DOHH2 (cell line): ENCODE results near the gene GMPR2.

ENCODE experiments used
- H3F3A ChIP-seq: fragments of 200-600 bp; sonication (generic), shearing (Covaris generic); 2 replicates; pipeline ENCODE4 v1.6.0; 2016; ENCODE audit warnings: antibody characterized with exemption, mild to moderate bottlenecking; ENCODE audit not compliant: control insufficient read depth, insufficient read depth
- H3K27ac ChIP-seq: fragments of 200-600 bp; sonication (generic); 2 replicates; pipeline ENCODE4 v1.5.1; 2014; ENCODE audit warnings: low read depth, mild to moderate bottlenecking, low read length, moderate library complexity
- H3K27me3 ChIP-seq: fragments of 200-600 bp; sonication (generic); 2 replicates; pipeline ENCODE4 v1.6.1; 2014; ENCODE audit warnings: mild to moderate bottlenecking, low read length, mixed read lengths; ENCODE audit not compliant: control insufficient read depth
- H3K36me3 ChIP-seq: fragments of 200-600 bp; sonication (generic); 2 replicates; pipeline ENCODE4 v1.6.1; 2014; ENCODE audit warnings: mild to moderate bottlenecking, low read length, moderate library complexity, mixed read lengths; ENCODE audit not compliant: control insufficient read depth
- H3K4me1 ChIP-seq: fragments of 200-600 bp; sonication (generic); 2 replicates; pipeline ENCODE4 v1.6.1; 2014; ENCODE audit warnings: mild to moderate bottlenecking, low read length, mixed read lengths; ENCODE audit not compliant: control insufficient read depth
- H3K4me2 ChIP-seq: fragments of 200-600 bp; sonication (generic); 2 replicates; pipeline ENCODE4 v1.6.0; 2014; ENCODE audit warnings: mild to moderate bottlenecking, low read length, moderate library complexity
- H3K4me3 ChIP-seq: fragments of 200-600 bp; sonication (generic); 2 replicates; pipeline ENCODE4 v1.5.1; 2014; ENCODE audit warnings: mild to moderate bottlenecking, low read length, mixed read lengths
- H3K79me2 ChIP-seq: fragments of 200-600 bp; sonication (generic); 2 replicates; pipeline ENCODE4 v1.6.1; 2014; ENCODE audit warnings: mild to moderate bottlenecking, low read length, mixed read lengths; ENCODE audit not compliant: control insufficient read depth
- H3K9me2 ChIP-seq: fragments of 200-600 bp; sonication (generic); replicated peaks from 2 replicates; pipeline ENCODE4 v1.6.1; 2014; ENCODE audit warnings: mild to moderate bottlenecking, low read length, mixed read lengths; ENCODE audit not compliant: control insufficient read depth
- H3K9me3 ChIP-seq: fragments of 200-600 bp; sonication (generic); 2 replicates; pipeline ENCODE4 v1.6.1; 2014; ENCODE audit warnings: antibody characterized with exemption, low read length, mixed read lengths; ENCODE audit not compliant: control insufficient read depth, insufficient read depth
- H4K20me1 ChIP-seq: fragments of 200-600 bp; sonication (generic); 2 replicates; pipeline ENCODE4 v1.6.0; 2014; ENCODE audit warnings: low read depth, mild to moderate bottlenecking, antibody characterized with exemption, low read length, moderate library complexity; ENCODE audit not compliant: control insufficient read depth, insufficient read depth
- CTCF ChIP-seq: fragments of 200-600 bp; sonication (generic); IDR thresholded peaks from one replicate; pipeline ENCODE4 v1.5.1; 2014; ENCODE audit warnings: antibody characterized with exemption, mild to moderate bottlenecking, low read depth, low read length; ENCODE audit not compliant: poor library complexity, severe bottlenecking
- EZH2phosphoT487 ChIP-seq: fragments of 200-600 bp; sonication (generic); IDR thresholded peaks from 2 replicates; pipeline ENCODE4 v1.6.1; 2017; ENCODE audit warnings: borderline replicate concordance, mild to moderate bottlenecking, antibody characterized with exemption, low read length, moderate library complexity, mixed read lengths

Gene GMPR2

GRCh38 chr14:24252289-24253124 is 19.8 kb downstream of the GMPR2 start:
- Histone ChIP-seq H4K20me1 (no peaks in the 10 kb centered on the region), H3K4me1 (no peaks in the 10 kb centered on the region), H3F3A (no peaks in the 10 kb centered on the region), H3K4me2 (no peak overlapping the region), H3K36me3 (no peaks in the 10 kb centered on the region), H3K79me2 (no peaks in the 10 kb centered on the region), H3K27me3 (no peaks in the 10 kb centered on the region), H3K9me2 (no peaks in the 10 kb centered on the region), H3K4me3 (no peak overlapping the region), H3K9me3 (no peaks in the 10 kb centered on the region), H3K27ac (no peak overlapping the region)
- TF ChIP-seq EZH2phosphoT487 (no peak), CTCF (no peak)

GRCh38 chr14:24253936-24254335 is 21.2 kb downstream of the GMPR2 start:
- Histone ChIP-seq H3K9me2 (no peaks in the 10 kb centered on the region), H3K36me3 (no peaks in the 10 kb centered on the region), H3K27ac (no peak overlapping the region), H3K4me2 (no peak overlapping the region), H3K4me3 (no peak overlapping the region), H4K20me1 (no peaks in the 10 kb centered on the region), H3K4me1 (no peaks in the 10 kb centered on the region), H3K9me3 (no peaks in the 10 kb centered on the region), H3F3A (peaks cover 3% of the 10 kb centered on the region; the same call in 1 of the 2 replicates), H3K79me2 (no peaks in the 10 kb centered on the region), H3K27me3 (no peaks in the 10 kb centered on the region)
- TF ChIP-seq CTCF (no peak), EZH2phosphoT487 (no peak)

- Histone ChIP-seq H3K9me2 (no peaks in the 10 kb centered on the region), H3K27me3 (no peaks in the 10 kb centered on the region), H3K4me1 (no peaks in the 10 kb centered on the region), H4K20me1 (no peaks in the 10 kb centered on the region), H3F3A (peaks cover 3% of the 10 kb centered on the region; the same call in 1 of the 2 replicates), H3K9me3 (no peaks in the 10 kb centered on the region), H3K79me2 (no peaks in the 10 kb centered on the region), H3K36me3 (no peaks in the 10 kb centered on the region), H3K27ac (no peak overlapping the region), H3K4me2 (no peak overlapping the region), H3K4me3 (no peak overlapping the region)
- no peak for TF ChIP-seq CTCF
- no peak for TF ChIP-seq EZH2phosphoT487
Measured at GRCh38 chr14:24254630-24255392, 22.1 kb downstream of the GMPR2 start.
